HG03039 (cell line): ENCODE results near the gene FABP3.

ENCODE experiments used
- ATAC-seq: cut with Tn5 transposase; IDR thresholded peaks from one replicate; pipeline ENCODE4 v1.9.1; 2021; ENCODE audit warnings: mild to moderate bottlenecking, moderate library complexity; ENCODE audit not compliant: unreplicated experiment

Gene FABP3

DNA sequence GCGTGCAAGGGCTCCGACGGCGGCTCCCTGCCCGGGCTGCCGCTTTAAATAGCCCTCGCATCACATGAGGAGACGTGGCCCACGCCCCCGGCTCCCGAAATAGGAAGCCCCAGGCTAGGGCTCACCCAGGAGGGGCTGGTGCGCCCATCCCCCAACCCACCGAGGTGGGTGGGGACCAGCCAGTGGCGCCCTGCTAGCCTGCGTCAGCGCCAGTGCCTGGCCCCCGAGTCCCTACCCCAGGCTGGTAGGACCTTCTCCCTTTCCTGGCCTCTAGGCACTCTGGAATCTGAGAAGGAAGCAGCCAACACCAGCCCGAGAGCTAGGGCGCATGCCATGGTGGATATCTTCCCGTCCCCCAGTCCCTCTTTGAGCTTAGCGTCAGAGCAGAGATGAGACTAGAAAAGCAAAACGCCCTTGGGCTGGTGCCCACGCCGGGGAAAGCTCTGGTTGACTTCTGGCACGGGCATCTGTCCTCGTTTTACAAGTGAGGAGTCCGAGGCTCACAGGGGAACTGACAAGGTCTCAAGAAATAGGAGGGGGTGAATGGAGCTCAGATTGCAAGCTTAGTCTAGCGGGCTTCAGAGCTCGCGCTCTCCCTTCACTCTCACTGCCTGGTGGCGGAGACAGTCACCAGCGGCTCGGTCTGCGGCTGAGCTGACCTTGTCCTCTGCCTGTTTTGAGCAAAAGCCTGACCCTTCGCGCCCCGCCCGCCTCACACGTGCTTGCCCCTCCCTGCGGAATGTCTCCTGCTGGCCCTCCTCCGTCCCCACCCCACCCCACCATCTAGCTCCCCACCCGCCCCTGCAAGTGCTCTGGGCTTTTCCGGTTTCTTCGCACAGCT is at the start of gene FABP3:
TSS of gene FABP3 (minus strand) at position 21 of the 841 bp plus-strand sequence. CDS start 62 bp downstream, outside the sequence.
- no peak for ATAC-seq

GRCh38 chr1:31421371-31422040 is 48.6 kb upstream of the FABP3 start:
- no peak for ATAC-seq

DNA sequence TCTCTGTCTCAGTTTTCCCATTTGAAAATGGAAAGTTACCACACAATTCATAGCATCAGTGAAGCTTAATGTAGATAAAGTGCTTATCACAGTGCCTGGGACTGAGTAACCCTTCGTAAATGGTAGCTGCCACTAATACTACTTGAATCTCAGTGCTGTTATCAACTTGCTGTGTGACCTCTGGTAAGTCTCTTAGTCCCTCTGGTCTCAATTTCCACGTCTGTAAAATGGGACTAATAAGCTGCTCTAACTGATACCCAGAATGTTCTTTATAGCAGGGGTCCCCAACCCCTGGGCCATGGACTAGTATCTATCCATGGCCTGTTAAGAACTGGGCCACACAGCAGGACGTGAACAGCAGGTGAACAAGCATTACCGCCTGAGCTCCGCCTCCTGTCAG is 47.8 kb upstream of the FABP3 start:
- ATAC-seq, result no peak

DNA sequence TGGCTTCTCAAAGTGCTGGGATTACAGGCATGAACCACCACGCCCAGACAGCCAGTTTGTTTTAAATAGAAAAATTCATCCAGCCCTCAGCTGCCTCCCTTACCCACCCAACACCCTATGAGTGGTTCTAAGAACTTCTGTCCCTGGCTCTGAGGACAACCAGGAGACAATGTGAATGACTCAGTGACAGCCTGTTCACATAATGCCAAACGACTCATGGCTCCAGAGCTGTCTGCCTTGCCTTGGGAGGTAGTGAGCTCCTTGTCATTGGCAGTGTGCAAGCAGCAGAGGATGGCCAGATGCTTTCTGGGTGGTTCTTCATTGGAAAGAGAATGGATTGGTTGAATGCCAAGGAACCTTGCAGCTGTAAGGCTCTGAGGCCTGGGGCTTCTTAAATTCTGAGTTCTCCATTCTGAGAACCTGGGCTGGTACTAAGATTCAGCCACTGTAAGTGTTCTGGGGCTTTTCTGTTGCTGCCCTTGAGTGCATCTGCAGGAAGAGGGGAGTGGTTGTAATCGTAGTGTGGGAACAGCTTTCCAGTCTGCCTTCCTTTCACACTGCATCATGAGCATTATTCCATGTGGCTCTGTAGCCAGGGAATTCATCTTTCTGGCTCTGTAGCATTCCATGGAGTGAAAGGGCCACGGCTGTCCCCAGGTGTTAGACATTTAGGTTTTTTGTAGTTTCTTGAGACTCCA is 45.9 kb upstream of the FABP3 start:
- ATAC-seq, result no peak

DNA sequence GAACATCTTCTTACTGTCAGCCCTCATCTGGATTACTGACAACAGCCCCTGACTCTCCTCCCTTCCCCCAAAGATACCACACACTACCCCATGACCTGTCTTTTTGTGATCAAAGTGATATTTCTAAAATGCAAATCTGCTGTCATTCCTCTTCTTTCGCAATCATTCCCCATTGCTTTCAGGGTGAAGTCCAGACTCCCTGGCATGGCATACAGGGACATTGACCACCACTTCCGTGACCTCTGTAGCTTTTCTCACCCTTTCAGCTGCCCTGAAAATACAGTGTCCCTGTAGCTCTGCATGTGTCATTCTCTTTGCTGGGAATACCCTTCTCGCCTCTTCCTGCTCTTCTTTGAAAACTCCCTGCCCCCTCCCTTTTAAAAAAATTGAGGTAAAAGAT is 44.3 kb upstream of the FABP3 start:
- ATAC-seq, result no peak

DNA sequence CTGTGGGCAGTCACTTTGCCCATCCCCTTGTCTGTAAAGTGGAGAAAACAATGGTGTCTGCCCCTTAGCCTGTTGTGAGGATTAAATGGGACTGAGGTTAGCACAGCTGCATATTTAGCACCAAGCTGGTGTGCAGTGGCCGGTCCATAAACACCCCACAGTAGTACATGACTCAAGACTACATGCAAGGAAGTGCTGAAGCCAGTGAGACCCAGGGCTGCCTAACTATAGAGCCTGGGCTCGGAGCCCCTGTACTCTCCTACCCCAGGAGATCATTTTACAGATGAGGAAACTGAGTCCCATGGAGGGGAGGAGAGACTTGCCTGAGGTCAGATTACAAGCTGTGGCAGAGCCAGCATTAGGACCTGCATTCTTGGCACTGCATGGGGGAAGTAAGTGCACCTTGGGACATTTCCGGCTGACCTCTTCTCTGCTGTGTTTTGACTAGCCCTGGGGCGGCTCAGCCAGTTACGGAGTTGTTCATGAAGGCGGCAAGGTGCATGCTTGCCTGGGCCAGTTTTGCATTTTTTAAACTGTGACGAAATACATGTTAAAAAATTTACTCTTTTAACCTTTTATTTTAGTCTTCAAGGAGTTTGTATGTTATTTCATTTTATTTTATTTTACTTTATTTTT is 43.3 kb upstream of the FABP3 start:
- no peak for ATAC-seq

DNA sequence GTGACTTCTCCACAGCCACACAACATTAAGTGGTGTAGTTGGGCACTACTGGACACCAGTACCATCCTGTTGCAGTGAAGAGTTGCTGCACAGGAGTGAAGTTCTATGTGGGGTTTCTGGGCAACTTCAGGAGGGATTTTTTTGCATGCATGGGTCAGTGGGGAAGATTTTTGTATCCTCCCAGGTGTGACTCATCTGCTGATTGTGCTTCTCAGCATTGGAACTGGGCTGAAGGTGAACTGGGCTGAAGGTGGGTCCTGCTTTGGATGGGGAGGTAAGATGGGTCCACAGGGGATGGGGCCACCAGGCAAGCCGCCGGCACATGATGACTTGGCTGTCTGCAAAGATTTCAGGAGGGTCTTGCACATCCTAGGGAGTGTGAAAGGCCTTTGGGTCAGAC is 42.8 kb upstream of the FABP3 start:
- no peak for ATAC-seq

DNA sequence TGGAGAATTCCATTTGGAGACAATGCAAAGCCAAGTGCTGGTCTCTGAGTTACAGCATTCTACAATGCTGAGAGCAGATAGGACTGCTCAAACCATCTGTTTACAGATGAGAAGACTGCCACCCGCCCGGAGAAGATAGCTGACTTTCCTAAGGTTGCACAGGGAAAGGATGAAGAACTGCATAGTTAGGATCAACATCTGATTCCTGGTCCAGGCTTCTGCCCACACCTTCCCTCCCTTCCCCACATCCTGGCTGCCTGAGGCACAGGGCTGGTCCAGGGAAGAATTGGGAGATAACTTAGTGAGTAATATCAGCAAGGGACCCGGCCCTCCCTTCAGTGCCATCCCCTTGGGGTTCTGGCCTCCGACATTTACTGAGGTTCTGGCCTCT is 42.1 kb upstream of the FABP3 start:
- no peak for ATAC-seq

DNA sequence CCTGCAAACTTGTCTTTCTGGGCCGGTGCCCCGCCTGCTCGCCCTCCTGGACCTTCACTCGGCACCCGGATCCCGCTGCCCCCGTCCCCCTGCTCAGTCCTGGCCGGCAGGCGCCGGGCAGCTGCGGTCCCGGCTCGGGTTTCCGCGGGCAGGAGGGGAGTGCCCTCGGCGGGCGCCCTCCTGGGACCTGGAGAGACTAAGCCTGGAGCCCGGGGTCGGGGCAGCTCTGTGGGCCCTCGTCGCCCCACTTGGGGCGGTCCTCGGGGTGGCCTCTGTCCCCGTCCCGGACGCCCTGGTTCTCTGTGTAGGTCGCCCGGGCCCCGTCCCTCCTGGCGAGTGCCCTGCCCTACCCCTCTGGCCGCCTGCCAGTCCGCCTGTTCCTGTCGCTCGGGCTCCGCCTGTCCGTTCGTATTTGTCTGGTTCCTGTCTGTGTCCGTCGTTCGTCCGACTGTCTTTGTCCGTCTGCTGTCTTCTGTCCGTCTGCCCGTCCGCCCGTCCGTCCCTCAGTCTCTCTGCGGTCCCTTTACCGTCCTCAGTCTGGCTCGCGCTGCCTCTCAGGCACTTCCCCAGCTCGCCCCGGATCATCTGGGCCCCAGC is 40.6 kb upstream of the FABP3 start:
- ATAC-seq, result no peak

DNA sequence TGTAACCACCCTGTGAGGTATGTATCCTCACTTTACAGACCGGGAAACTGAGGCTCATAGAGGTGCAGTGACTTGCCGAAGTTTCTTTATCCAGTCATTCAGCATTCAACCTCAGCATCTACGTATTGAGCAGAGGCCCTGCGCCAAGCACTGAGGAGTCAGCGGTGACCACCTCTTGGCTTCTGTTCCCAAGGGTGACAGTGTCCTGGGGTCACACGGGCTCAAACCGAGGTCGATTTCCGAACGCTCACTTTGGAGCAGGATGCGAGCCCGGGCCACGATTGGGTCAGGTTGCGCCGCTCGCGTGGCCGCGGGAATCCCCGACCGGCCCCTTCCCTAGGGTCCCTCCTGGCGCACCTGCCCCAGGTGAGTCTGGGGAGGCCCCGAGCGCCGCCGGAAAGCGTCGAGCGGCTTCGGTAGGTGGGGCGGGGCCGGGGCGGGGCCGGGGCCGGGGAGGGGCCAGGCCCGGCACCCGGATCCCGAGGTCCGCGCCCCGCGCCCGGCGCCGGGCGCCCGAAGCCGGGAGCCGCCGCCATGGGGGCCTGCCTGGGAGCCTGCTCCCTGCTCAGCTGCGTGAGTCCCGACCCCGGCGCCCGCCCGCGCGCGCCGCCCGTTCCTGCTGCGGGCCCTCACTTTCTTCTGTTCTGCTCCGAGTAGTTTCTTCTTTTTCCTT is 40.0 kb upstream of the FABP3 start, which contains the start of gene SERINC2:
TSS of gene SERINC2 (plus strand) at position 482 of the 673 bp plus-strand sequence. CDS start at position 535, 53 bp downstream.
- ATAC-seq, result no peak

DNA sequence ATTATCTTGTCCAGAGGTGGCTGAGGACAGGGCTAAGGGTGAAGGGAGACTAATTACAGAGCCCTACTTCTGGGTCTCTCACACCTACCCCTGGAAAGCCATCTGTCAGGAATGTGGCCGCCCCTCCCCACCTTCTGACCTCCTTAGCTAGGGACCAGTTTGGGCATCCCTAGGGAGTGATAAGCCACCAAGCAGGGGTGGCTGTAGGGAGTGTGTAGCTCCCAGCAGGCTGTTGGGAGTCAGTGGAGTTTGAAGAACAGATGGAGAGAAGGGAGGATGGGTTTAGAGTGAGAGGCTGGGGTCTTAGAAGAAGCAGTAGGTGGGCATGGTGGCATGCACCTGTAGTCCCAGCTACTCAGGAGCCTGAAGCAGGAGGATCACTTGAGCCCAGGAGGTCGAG is 39.3 kb upstream of the FABP3 start:
- no peak for ATAC-seq

- no peak for ATAC-seq
Observed at GRCh38 chr1:31410871-31411270, 38.0 kb upstream of the FABP3 start.

DNA sequence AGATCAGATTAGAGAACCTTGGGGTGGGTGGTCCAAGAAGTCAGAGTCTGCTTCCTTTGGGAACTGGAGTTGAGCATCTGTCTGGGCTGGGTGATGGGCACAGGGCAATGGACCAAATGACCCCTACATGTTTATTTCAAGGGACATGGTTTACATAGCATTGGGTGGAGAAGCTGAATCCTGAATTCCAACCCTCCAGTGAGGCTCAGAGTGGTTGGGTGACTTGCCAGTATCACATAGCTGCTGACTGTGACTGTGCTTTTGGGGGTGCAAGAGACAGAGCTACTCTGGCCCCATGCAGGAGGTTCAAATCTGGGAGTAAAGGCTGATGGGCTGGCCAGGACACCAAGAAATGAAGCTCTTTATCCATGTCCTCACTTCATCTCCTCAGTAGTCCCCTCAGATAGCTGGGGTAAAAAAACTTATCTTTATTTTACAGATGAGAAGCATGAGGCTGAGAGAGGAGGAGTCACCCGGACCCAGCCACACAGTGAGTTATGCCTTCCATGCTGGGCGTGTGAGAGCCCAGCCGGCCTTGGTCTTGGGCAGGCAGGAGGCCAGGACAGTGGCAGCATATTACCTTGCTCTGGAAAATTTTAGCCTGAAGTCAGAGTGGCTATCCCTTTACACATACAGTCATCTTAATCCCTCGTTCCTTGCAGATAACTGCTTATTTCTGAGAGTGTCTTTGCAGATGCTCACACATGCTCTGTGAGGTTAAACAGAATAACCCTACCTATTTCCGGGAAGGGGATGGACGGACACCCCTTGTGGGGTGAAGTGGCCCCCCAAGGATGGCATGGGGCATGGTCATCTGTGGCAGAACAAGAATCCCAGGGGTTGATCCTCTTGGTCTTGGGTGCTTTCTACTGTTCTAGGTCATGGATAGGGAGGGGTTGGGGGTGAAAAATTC is 37.3 kb upstream of the FABP3 start:
- ATAC-seq, result no peak

DNA sequence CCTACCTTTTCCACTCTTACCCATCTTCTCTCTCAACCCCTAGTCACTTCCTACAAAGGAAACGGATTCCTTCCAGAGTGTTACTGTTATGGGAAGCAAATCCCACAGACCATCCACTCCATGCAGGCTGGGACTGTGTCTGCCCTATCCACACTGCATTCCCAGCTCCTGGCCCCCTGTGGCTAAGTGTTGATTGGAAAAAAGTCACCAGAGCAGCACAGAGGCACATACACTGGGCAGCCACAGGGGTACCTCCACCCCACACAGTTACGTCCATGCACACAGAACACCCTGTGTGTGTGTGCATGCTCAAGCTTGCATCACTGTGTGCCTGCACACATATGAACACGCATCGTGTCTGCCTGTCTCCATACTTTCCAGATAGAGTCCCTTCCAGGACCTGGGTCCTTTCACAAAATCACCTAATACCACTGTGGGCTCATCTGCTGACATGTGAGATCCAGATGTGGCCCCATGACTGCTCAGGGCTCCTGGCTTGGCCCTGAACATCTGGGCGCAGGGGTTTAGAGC is 36.0 kb upstream of the FABP3 start:
- no peak for ATAC-seq

DNA sequence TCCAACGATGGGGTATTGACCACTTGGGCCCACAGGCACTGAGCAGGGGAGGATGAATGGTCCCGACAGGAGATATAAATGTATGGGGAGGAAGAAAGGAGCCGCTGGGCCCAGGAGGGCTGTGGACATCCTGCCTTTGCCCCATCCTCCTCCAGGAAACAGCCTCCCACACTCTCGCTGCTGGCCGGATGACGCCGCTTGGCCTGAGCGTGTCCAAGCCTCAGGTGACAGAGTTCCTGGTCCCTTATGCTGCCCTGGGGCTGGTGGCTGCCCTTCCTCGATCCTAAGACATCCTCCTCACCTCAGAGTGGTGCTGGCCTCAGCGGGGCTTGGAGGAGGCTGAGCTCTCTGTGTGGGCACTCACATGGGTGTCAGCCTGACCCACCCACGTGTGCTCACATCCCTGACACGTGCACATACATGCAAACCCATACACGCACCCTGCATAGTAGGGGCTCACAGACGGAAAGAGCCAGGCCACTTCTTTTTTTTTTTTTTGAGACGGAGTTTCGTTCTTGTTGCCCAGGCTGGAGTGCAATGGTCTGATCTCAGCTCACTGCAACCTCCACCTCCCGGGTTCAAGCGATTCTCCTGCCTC is 34.3 kb upstream of the FABP3 start:
- no peak for ATAC-seq

DNA sequence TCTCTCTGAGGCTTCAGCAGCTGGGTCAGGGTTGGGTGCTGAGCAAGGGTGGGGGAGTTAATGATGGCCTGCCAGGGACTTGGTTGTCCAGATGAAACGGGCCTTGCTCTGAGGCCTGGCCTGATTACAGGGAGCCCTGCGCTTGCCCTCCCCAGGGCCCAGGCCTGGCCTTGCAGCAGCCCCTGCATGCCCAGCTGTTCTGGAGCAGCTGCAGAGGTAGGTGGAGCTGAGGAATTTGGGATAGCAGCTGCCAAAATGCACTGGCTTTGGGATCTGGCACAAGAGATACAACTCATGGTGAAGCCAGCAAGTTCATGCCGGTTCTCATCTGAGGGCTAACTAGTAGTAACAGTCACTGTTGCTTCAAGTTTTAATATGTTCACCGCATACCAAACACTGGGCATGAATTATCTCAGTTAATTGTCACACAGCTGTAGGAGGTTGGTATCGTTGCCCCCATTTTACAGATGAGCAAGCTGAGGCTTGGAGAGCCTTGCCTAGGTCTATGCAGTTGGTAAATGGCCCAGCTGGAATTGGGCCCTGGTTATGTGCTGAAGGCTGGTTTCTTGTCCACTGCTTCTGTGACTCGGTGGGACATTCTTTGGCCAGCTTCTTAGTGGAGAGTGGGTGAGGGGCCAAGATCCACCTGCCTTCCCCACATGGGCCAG is 32.8 kb upstream of the FABP3 start:
- ATAC-seq, result no peak

GRCh38 chr1:31401241-31401640 is 28.4 kb upstream of the FABP3 start:
- no peak for ATAC-seq

DNA sequence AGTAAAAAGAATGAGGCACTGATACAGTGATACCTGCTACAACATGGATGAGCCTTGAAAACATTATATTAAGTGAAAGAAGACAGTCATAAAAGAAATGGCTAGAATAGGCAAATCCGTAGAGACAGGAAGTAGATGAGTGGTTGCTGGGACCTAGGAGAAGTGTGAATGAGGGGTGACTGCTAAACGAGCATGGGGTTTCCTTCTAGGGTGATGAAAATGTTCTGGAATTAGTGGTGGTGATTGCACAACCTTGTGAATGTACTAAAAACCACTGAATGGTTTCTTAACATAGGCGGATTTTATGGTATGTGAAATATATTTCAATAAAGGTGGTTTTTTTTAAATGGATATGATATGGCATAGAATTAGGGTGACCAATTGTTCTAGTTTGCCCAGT is 27.5 kb upstream of the FABP3 start:
- no peak for ATAC-seq
